ENCODE measurements around the gene MTMR3.

MTMR3 gene

DNA sequence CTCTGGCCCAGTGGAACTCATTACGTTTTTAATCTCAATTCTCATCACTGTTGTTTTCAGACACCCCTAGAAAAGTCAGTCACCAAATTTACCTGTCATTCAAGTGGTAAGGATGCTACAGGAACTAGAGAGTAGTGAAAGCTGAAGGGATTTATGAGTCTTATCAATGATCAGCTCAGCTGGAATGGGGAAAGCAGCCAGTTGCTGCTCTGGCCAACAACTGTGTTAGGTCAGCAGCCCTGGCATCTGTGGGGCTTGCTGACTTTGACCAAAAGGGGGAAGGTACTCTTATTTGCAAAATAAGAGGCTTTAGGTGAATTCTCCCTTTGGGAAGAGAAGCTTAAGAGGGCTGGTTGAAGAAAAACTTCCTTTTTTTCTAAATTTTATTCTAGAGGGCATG lies 121.1 kb downstream of the MTMR3 start:
- no peak for DNase-seq (ENCODE audit: low read depth)

GRCh38 chr22:30004694-30005093 lies 121.7 kb downstream of the MTMR3 start:
- DNase-seq (ENCODE audit: low read depth), result no peak

DNA sequence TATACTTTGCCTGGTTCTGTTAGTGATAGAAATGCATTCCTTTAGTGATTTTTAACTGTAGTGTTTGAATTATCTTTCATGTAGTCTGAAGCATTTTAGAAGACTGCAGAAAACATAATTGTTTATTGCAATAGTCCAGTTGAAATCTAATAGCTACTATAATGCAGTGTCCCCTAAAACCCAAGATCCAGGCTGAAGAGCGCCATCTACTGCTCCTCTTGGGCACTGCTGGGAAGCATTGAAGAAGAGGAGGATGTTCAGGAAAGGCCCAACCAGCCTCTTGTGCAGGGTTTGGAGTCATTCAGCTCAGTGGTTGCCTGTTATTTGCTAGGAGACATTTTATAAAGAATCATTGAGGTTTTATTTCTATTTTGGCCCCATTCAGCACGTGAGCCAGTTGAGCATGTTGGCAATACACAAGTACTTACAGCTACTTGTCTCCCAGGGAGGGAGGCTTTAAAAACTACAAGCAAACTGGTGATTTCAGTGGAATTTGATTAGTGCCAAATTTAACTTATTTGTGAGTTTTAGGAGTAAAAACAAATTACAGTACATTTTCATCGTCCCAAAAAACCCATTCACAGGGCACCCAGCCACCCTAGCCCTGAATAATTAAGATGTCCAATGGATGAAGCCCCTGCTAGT lies 122.4 kb downstream of the MTMR3 start:
- DNase-seq (ENCODE audit: low read depth), result peak; percentile 60

- no peak for DNase-seq (ENCODE audit: low read depth)
Observed at GRCh38 chr22:30007361-30007760, 124.4 kb downstream of the MTMR3 start.

- DNase-seq (ENCODE audit: low read depth), result no peak
Observed at GRCh38 chr22:30008401-30008800, 125.4 kb downstream of the MTMR3 start.

GRCh38 chr22:30009478-30009877 lies 126.5 kb downstream of the MTMR3 start:
- no peak for DNase-seq (ENCODE audit: low read depth)

- no peak for DNase-seq (ENCODE audit: low read depth)
Observed at GRCh38 chr22:30010789-30011405, 127.9 kb downstream of the MTMR3 start.

GRCh38 chr22:30013201-30013600 lies 130.2 kb downstream of the MTMR3 start:
- DNase-seq (ENCODE audit: low read depth), result no peak

- no peak for DNase-seq (ENCODE audit: low read depth)
Observed at GRCh38 chr22:30014244-30014643, 131.3 kb downstream of the MTMR3 start.

- DNase-seq (ENCODE audit: low read depth), result no peak
Observed at GRCh38 chr22:30015229-30015797, 132.3 kb downstream of the MTMR3 start.

DNA sequence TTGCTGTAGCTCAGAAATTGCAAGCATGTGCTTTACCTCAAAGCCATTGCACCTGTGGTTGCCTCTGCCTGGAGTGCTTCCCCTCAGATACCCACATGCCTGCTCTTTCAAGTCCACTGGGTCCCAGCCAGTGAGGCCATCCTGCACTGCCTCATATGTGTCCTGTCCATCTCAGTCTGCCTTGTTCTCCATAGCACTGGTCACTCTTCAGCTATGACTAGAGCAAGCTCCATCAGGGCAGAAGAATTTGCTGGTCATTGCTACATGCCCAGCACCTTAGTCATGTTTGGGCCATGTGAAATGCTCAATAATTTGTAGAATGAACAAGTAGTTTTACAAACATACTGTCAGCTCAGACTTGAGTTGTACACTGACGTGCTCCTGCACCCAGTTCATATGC lies 132.9 kb downstream of the MTMR3 start:
- DNase-seq (ENCODE audit: low read depth), result no peak

GRCh38 chr22:30016596-30016995 lies 133.6 kb downstream of the MTMR3 start:
- DNase-seq (ENCODE audit: low read depth), result no peak

GRCh38 chr22:30017375-30018223 lies 134.6 kb downstream of the MTMR3 start:
- no peak for DNase-seq (ENCODE audit: low read depth)

DNA sequence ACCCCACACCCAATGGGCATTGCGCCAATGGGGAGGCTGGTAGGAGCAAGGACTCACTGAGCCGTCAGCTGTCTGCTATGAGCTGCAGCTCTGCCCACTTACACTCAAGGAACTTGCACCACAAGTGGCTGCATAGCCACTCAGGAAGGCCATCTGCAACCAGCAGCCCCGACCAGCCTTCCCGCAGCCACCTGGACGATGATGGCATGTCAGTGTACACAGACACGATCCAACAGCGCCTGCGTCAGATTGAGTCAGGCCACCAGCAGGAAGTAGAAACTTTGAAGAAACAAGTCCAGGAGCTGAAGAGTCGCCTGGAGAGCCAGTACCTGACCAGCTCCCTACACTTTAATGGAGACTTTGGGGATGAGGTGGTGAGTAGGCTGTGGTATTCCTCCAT lies 137.5 kb downstream of the MTMR3 start:
- DNase-seq (ENCODE audit: low read depth), result no peak

GRCh38 chr22:30021338-30021737 lies 138.4 kb downstream of the MTMR3 start:
- no peak for DNase-seq (ENCODE audit: low read depth)

DNA sequence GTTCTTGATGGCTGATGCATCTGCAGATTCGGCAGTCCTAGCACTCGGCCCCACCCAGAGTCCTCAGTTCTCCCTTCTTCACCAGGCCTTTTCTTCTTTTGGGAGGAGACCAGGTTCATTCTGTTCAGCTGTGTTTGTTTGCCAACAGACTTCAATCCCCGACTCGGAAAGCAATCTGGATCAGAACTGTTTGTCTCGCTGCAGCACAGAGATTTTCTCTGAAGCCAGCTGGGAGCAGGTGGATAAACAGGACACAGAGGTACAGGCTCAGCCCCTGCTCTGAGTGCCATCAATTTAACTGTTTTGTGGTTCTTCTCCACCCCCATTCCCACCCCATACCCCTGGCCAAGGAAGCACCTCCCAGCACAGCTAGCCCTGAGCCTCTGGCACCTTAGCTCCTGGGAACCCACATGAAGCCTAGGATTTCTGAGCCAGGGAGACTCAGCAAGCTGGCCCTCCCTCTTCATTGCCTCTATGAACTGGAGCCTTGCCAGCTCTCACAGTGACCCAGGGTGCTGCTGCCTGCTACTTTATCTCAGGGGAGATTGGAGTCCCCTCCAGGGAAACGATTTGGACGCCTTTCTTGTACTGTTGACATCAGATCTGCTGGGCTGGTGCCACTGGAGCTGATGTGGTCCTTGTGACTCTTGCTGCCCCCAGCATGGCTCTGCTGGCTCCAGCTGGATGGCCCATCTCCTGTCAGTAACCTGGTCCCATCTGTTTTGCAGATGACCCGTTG lies 139.1 kb downstream of the MTMR3 start:
- no peak for DNase-seq (ENCODE audit: low read depth)

DNA sequence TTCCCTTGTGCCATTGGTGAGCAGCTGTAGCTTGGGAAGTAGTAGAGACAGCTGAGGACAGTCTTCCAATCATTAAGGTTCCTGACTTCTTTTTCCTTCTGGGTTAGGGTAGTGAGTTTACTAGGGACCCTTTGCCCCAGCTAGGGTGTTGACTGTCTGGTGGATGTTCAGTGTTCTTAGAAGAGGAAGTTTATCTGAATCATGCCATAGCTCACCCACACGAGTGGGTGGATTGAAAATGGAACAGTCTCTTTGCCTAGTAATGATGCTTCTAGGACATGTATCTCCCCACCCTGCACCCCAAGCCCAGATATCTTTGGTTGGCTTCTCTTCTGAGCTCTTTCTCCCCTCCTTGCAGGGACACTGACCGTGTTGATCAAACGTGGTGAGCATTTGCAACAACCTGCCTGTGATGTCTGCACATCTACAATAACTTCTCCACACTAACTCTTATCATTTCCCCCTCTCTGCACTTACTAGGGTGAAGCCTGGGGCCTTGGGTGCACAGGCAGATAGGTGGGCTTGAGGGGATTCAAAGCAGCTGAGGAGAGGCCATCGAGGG lies 140.2 kb downstream of the MTMR3 start:
- DNase-seq (ENCODE audit: low read depth), result no peak

DNA sequence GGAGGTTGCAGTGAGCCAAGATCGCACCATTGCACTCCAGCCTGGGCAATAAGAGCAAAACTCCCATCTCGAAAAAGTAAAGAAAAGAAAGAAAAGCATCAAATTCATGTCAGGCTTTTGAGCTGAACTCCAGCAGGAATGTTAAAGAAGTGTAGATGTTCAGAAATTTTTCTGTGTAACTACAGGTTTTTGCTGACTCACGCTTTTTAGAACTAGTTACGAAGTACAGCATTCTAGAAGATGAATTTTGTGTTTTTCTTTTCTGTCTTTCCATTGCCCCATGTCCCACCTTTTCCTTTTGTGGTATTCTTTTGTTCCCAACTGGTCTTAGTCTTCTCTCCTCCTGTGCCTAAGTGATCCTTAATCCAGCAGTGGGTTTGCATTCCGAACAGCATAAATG lies 141.3 kb downstream of the MTMR3 start:
- DNase-seq (ENCODE audit: low read depth), result no peak

GRCh38 chr22:30025221-30025620 lies 142.2 kb downstream of the MTMR3 start:
- DNase-seq (ENCODE audit: low read depth), result no peak

GRCh38 chr22:30026756-30027155 lies 143.8 kb downstream of the MTMR3 start:
- DNase-seq (ENCODE audit: low read depth), result no peak

- DNase-seq (ENCODE audit: low read depth), result no peak
Observed at GRCh38 chr22:30027169-30027568, 144.2 kb downstream of the MTMR3 start.

GRCh38 chr22:30027791-30028190 lies 144.8 kb downstream of the MTMR3 start:
- DNase-seq (ENCODE audit: low read depth), result no peak
